Gastroesophageal sphincter (tissue), 3 donors: ENCODE data around the gene MREG.
"Not testable (repeated sequence)": the region's sequence is repeated elsewhere in the genome, so short reads cannot be mapped to it uniquely, and the experiment has no call there.

ENCODE experiments used
- CTCF ChIP-seq, 4 experiments: fragments of 200-600 bp in 2 of 4; fragments of 450-650 bp in 2 of 4; sonication (generic) in 1 of 4; IDR thresholded peaks; one replicate each; pipeline ENCODE4 v1.5.1; 2017 to 2019; ENCODE audit warnings: antibody characterized with exemption in 4 of 4, mild to moderate bottlenecking in 2 of 4, moderate library complexity in 2 of 4
- EP300 ChIP-seq: sonication (generic); formaldehyde crosslinking; IDR thresholded peaks from one replicate; pipeline ENCODE4 v1.6.1; 2017; ENCODE audit warnings: antibody characterized with exemption, mild to moderate bottlenecking
- POLR2A ChIP-seq, 2 donors: fragments of 450-650 bp; IDR thresholded peaks; one replicate each; pipeline ENCODE4 v1.6.1; 2017; ENCODE audit warnings: antibody characterized with exemption in 2 of 2, mild to moderate bottlenecking in 2 of 2, moderate library complexity in 1 of 2
- POLR2AphosphoS5 ChIP-seq: sonication (generic); formaldehyde crosslinking; IDR thresholded peaks from one replicate; pipeline ENCODE4 v1.6.1; 2017; ENCODE audit warnings: antibody characterized with exemption

- not testable (repeated sequence) for TF ChIP-seq POLR2A (IDR thresholded peaks at IDR 0.05); CTCF (IDR thresholded peaks at IDR 0.05); POLR2AphosphoS5; EP300
Measured at GRCh38 chr2:215988556-215989207, 24.7 kb downstream of the MREG start.
